Panc1 (cell line): ENCODE results near the gene FBXL17. TPM values are rescaled to one million over a fixed set of nuclear protein-coding genes. Genes with fewer than 3 reads are reported as not detected.
"Not testable (repeated sequence)": the region's sequence is repeated elsewhere in the genome, so short reads cannot be mapped to it uniquely, and the experiment has no call there.

Experiments used
- ATAC-seq: fragments of 200-7000 bp; cut with Tn5 transposase; 2 replicates; pipeline ENCODE4 v1.9.1; 2020; ENCODE audit warnings: mild to moderate bottlenecking, moderate library complexity
- BruUV-seq: library from RNA; stranded (reverse); fragments of 400-500 nt; replicated peaks from 2 replicates; lab custom pipeline; 2021; lab: Mats Ljungman, UMichigan
- CTCF ChIA-PET: fragments of 300-600 bp; sonication (Branson Sonifier 250); formaldehyde crosslinking; loops from one replicate; lab custom pipeline; 2022; ENCODE audit warnings: antibody characterized with exemption; lab: Charles Lee
- POLR2A ChIA-PET: fragments of 300-600 bp; sonication (Branson Sonifier 250); formaldehyde crosslinking; loops from one replicate; lab custom pipeline; 2022; ENCODE audit warnings: antibody characterized with exemption; lab: Charles Lee
- DNase-seq: peaks from one replicate; pipeline ENCODE4 v3.0.0-alpha.2; 2010; ENCODE audit warnings: low read depth, low spot score
- H3K27ac ChIP-seq: 2 replicates; pipeline ENCODE4 v1.5.1; 2011; ENCODE audit warnings: mild to moderate bottlenecking, low read length, inconsistent platforms
- H3K27me3 ChIP-seq: fragments of 200-500 bp; sonication (Bioruptor generic); 2 replicates; pipeline ENCODE4 v1.6.0; 2014; ENCODE audit warnings: low read length, inconsistent platforms; ENCODE audit not compliant: control insufficient read depth, insufficient read depth
- H3K36me3 ChIP-seq: fragments of 200-500 bp; sonication (Bioruptor generic); 2 replicates; pipeline ENCODE4 v1.5.1; 2014; ENCODE audit warnings: inconsistent platforms, mild to moderate bottlenecking, low read length, moderate library complexity; ENCODE audit not compliant: control insufficient read depth, insufficient read depth
- H3K4me1 ChIP-seq: 2 replicates; pipeline ENCODE4 v1.5.1; 2011; ENCODE audit warnings: inconsistent platforms, mild to moderate bottlenecking, low read length, moderate library complexity; ENCODE audit not compliant: control insufficient read depth, insufficient read depth
- H3K4me3 ChIP-seq, 2 experiments: 2 replicates each; pipeline ENCODE4 v1.5.1; 2011 to 2012; ENCODE audit warnings: low read depth in 2 of 2, low read length in 2 of 2, mild to moderate bottlenecking in 2 of 2, inconsistent platforms in 1 of 2, moderate library complexity in 1 of 2
- H3K9me3 ChIP-seq: fragments of 200-500 bp; sonication (Bioruptor generic); 2 replicates; pipeline ENCODE4 v1.5.1; 2014; ENCODE audit warnings: low read depth, mild to moderate bottlenecking, inconsistent platforms, low read length, moderate library complexity; ENCODE audit not compliant: control insufficient read depth, insufficient read depth
- CTCF ChIP-seq: fragments of 450-650 bp; IDR thresholded peaks from 2 replicates; pipeline ENCODE4 v1.5.1; 2017; ENCODE audit warnings: mild to moderate bottlenecking
- POLR2AphosphoS5 ChIP-seq: IDR thresholded peaks from 2 replicates; pipeline ENCODE4 v1.6.1; 2012; ENCODE audit warnings: mild to moderate bottlenecking, low read depth, low read length, moderate library complexity
- REST ChIP-seq, 2 experiments: IDR thresholded peaks; 2 replicates each; pipeline ENCODE4 v1.6.1; 2011 to 2012; ENCODE audit warnings: low read depth in 2 of 2, control low read depth in 1 of 2, low read length in 1 of 2, mild to moderate bottlenecking in 1 of 2, moderate library complexity in 1 of 2; ENCODE audit not compliant: insufficient read depth in 1 of 2
- SIN3A ChIP-seq: IDR thresholded peaks from 2 replicates; pipeline ENCODE4 v1.6.1; 2012; ENCODE audit warnings: low read depth, mild to moderate bottlenecking, low read length, moderate library complexity, borderline replicate concordance; ENCODE audit not compliant: insufficient read depth
- TCF7L2 ChIP-seq: IDR thresholded peaks from 2 replicates; pipeline ENCODE4 v1.6.1; 2011; ENCODE audit warnings: mild to moderate bottlenecking, low read depth, low read length, inconsistent platforms
- in situ Hi-C: cut with HindIII; loops from 2 replicates; pipeline ENCODE4 v1.10.0; 2016; ENCODE audit warnings: low sequenced_read_pairs, low pct_unique_long_range_greater_than_20kb
- intact Hi-C: fragments of 100-400 bp; cut with micrococcal nuclease; formaldehyde crosslinking; loops from one replicate; pipeline ENCODE4 v1.10.0; 2022; ENCODE audit not compliant: unreplicated experiment
- total RNA-seq: library from RNA; stranded (reverse); gene quantifications from one replicate; pipeline ENCODE4 v1.2.1, GENCODE V29; 2021; ENCODE audit not compliant: unreplicated experiment

FBXL17 gene
- total RNA-seq, 1 experiment from 2014 or later: 17.4 TPM

- H3K36me3 ChIP-seq: no peaks in the 10 kb centered on the region
- no peak overlapping the region for H3K27ac ChIP-seq
- in situ Hi-C loops: no loop called here
- intact Hi-C loops: no loop called here
- ChIA-PET POLR2A (no interaction called here), CTCF (no interaction called here)
- ATAC-seq: no peak
- TF ChIP-seq TCF7L2 (no peak), POLR2AphosphoS5 (no peak), REST (IDR thresholded peaks at IDR 0.05; ENCODE audit: insufficient read depth in 1 of 2, low read depth in 2 of 2, low read length in 1 of 2) (no peak), CTCF (no peak), SIN3A (no peak)
- H3K9me3 ChIP-seq: no peaks in the 10 kb centered on the region
- DNase-seq: no peak
- H3K4me1 ChIP-seq: no peaks in the 10 kb centered on the region
- no peaks in the 10 kb centered on the region for H3K27me3 ChIP-seq
- H3K4me3 ChIP-seq: no peak overlapping the region
- BruUV-seq: no TSS peak
Observed at GRCh38 chr5:108409786-108410185, 27.9 kb upstream of the FBXL17 start.

GRCh38 chr5:108405201-108405600 is 23.3 kb upstream of the FBXL17 start:
- H3K9me3 ChIP-seq, DNase-seq, CTCF ChIA-PET, ATAC-seq, H3K4me1 ChIP-seq, POLR2A ChIA-PET, in situ Hi-C loops, H3K27me3 ChIP-seq, H3K4me3 ChIP-seq, H3K36me3 ChIP-seq, H3K27ac ChIP-seq, intact Hi-C loops, BruUV-seq: not testable (repeated sequence)

GRCh38 chr5:108398964-108399363 is 17.1 kb upstream of the FBXL17 start:
- intact Hi-C loops (no loop called here), in situ Hi-C loops (no loop called here)
- no peaks in the 10 kb centered on the region for H3K27me3 ChIP-seq
- TF ChIP-seq POLR2AphosphoS5: no peak
- no peak for TF ChIP-seq REST (IDR thresholded peaks at IDR 0.05; ENCODE audit: insufficient read depth in 1 of 2, low read depth in 2 of 2, low read length in 1 of 2)
- no peak for TF ChIP-seq SIN3A
- TF ChIP-seq TCF7L2: no peak
- TF ChIP-seq CTCF: no peak
- no peak for DNase-seq
- ChIA-PET CTCF (no interaction called here), POLR2A (no interaction called here)
- no peak for ATAC-seq
- no peaks in the 10 kb centered on the region for H3K9me3 ChIP-seq
- H3K36me3 ChIP-seq: no peaks in the 10 kb centered on the region
- H3K4me3 ChIP-seq: no peak overlapping the region
- no TSS peak for BruUV-seq
- H3K27ac ChIP-seq: no peak overlapping the region
- H3K4me1 ChIP-seq: no peaks in the 10 kb centered on the region

- H3K4me3 ChIP-seq, H3K36me3 ChIP-seq, H3K27ac ChIP-seq, POLR2A ChIA-PET, intact Hi-C loops, BruUV-seq, ATAC-seq, CTCF ChIA-PET, in situ Hi-C loops, H3K27me3 ChIP-seq, H3K4me1 ChIP-seq, DNase-seq, H3K9me3 ChIP-seq: not testable (repeated sequence)
Observed at GRCh38 chr5:108396837-108397236, 14.9 kb upstream of the FBXL17 start.
